ENCODE measurements around the gene SEPHS2.
A peak's percentile ranks its signal among the peaks of the same experiment; 100 is the strongest.
"Not testable (repeated sequence)": the region's sequence is repeated elsewhere in the genome, so short reads cannot be mapped to it uniquely, and the experiment has no call there.

The SEPHS2 gene

GRCh38 chr16:30461426-30461825 is 15.8 kb upstream of the SEPHS2 start:
- not testable (repeated sequence) for DNase-seq

GRCh38 chr16:30459456-30459855 is 13.8 kb upstream of the SEPHS2 start:
- DNase-seq: no peak

GRCh38 chr16:30458561-30459394 is 13.1 kb upstream of the SEPHS2 start:
- DNase-seq: peak; percentile 74

GRCh38 chr16:30457743-30458560 is 12.3 kb upstream of the SEPHS2 start:
- DNase-seq: no peak

- DNase-seq: no peak
Observed at GRCh38 chr16:30457256-30457655, 11.6 kb upstream of the SEPHS2 start.

GRCh38 chr16:30456302-30456701 is 10.6 kb upstream of the SEPHS2 start:
- no peak for DNase-seq

- not testable (repeated sequence) for DNase-seq
Observed at GRCh38 chr16:30452709-30453580, 7.3 kb upstream of the SEPHS2 start.

- DNase-seq: no peak
Observed at GRCh38 chr16:30449116-30449435, 3.4 kb upstream of the SEPHS2 start.

GRCh38 chr16:30447512-30448226 is 2.0 kb upstream of the SEPHS2 start:
- DNase-seq: no peak

- no peak for DNase-seq
Observed at GRCh38 chr16:30446203-30446595, 525 bp upstream of the SEPHS2 start.

GRCh38 chr16:30445149-30445407 is 596 bp downstream of the SEPHS2 start:
- no peak for DNase-seq

- no peak for DNase-seq
Observed at GRCh38 chr16:30444231-30445148, 1.2 kb downstream of the SEPHS2 start.

GRCh38 chr16:30443631-30444030 is 2.0 kb downstream of the SEPHS2 start:
- DNase-seq: no peak

- no peak for DNase-seq
Observed at GRCh38 chr16:30439720-30440348, 5.8 kb downstream of the SEPHS2 start.

GRCh38 chr16:30438835-30439234 is 6.8 kb downstream of the SEPHS2 start:
- no peak for DNase-seq

GRCh38 chr16:30437511-30438046 is 8.1 kb downstream of the SEPHS2 start:
- DNase-seq: no peak

- peak; percentile 22 for DNase-seq
Observed at GRCh38 chr16:30434852-30435251, 10.8 kb downstream of the SEPHS2 start.

- no peak for DNase-seq
Observed at GRCh38 chr16:30430428-30430970, 15.2 kb downstream of the SEPHS2 start.

GRCh38 chr16:30429678-30430427 is 15.8 kb downstream of the SEPHS2 start, which contains the start of gene DCTPP1:
DCTPP1 (minus strand) TSS chr16:30430030; CDS start chr16:30429980, 50 bp downstream.
- DNase-seq: peak; percentile 93

- DNase-seq: no peak
Observed at GRCh38 chr16:30429418-30429677, 16.3 kb downstream of the SEPHS2 start.
